GM18861 (cell line): ENCODE data around the gene MSI2.

Source experiments
- ATAC-seq: cut with Tn5 transposase; IDR thresholded peaks from one replicate; pipeline ENCODE4 v1.9.1; 2021; ENCODE audit not compliant: unreplicated experiment

MSI2 gene

DNA sequence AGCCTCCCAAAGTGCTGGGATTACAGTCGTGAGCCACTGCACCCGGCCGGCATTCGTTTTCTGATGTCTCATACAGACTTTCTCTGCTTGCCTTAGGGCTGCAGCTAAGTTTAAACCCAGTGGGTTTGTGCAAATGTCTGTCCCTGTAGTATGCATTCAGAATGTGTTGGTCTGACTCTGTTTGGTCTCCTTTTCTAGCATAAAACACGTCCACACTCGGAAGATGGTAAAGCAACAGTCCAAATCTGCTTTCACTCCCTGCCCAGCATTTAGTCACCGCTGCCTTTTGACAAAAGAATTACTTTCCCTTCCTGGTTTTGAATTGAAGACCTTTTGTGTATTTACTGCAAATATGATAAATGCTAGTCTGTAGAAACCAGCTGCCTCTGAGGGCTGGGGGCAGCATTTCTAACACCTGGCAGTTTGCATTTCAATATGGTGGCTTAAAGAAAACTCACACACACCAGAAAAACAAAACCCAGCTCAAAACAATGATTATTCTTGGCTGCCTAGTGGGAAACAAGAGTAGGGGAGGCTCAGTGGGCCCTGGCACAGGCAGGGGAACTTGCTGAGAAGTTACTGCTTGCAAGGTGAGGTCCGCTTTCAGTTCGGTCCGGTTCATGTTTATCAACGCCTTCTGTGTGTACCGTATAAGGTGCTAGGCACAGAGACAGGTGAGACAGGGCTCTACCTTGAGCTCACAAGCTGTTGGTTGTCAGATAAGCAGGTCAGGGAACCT lies 56.9 kb downstream of the MSI2 start:
- ATAC-seq = no peak

DNA sequence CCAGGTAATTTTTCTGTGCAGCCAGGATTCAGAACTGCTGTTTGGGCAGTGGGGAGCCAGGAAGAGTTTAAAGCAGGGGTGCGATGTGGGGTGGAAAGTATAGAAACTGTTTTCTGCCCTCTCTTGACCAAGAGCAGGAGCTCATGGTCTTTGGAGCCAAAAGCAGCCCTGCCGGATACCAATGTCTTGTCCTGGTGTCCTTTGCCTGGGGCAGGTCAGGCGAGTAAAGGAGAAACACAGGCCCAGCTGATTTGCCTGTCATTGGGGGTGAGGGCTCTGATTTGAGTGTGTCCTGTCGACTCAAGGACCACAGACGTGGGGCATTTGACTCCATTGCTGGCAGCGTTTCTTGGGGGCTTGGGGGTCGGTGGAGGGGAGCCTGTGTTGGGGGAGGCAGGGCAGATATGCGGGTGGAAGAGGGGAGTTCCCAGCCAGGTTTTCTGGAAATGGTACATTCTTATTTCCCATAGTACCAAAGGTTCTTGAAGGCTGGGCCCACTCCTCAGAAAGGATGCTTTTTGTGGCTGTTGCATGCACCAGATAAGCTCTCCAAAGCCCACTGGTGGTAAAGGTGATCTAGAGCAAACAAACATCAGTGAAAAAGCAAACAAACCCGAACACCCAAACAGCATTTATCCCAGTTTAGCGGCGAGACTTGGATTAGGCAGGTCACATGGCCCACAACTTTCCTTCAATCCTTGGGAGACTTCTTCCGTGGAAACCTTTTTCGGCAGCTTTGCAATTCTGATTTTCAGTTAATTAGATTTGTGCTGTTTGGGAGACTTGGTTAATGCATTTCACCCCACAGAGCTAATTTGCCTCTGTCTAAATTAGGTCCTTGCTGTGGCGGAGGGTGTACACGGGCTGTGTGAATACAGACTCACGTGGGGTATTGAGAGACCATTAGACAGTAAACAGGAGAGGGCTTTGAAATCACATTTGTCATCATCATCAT lies 59.0 kb downstream of the MSI2 start:
- ATAC-seq = no peak

DNA sequence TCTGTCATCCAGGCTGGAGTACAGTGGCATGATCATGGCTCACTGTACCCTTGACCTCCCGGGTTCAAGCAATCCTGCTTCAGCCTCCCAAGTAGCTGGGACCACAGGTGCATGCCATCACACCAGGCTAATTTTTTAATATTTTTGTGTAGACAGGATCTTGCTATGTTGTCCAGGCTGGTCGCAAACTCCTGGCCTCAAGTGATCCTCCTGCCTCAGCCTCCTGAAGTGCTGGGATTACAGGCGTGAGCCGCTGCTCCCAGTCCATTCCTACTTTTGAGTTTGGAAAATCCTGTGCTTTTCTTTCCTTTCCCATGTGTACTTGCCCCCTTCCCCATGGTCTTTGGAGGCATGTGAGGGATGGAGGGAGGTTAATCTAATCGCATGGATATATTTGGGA lies 60.0 kb downstream of the MSI2 start:
- ATAC-seq = no peak

DNA sequence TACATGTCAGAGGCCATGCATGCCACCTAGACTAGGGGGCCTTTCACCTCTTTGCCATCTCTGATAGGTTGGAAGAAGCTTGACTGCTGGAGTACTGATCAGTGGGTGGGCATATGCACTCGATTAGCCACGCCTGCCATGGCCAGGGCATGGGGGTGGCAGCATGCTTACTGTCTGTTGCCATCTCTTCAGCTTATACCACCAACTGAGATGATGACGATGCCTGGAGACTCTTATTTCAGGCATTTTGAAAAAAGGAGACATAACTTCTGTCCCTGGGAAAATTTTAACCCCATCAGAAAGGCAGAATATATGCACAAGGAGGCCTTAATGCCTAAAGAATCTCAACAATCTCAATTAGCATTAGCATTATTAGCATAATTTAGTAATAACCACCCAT lies 60.8 kb downstream of the MSI2 start:
- no peak for ATAC-seq

DNA sequence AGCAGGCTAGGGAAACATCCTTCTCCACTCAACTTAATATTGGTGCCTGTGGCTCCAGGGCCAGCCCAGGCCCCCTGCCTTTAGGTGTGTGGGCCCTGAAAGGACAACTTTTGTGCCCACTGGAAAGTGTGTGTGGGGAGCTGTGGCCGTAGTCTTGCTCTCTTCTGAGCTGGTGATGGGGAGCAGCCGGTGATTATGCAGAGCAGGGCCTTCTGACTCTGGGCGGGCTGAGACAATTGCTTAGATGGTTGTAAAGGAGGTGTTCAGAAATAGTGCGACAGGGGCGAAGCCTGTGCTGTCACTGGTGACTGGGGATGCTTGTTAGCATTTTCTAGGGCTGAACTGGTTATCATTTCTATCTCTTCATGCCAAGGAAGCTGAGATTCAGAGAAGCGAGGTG lies 62.6 kb downstream of the MSI2 start:
- ATAC-seq = no peak

DNA sequence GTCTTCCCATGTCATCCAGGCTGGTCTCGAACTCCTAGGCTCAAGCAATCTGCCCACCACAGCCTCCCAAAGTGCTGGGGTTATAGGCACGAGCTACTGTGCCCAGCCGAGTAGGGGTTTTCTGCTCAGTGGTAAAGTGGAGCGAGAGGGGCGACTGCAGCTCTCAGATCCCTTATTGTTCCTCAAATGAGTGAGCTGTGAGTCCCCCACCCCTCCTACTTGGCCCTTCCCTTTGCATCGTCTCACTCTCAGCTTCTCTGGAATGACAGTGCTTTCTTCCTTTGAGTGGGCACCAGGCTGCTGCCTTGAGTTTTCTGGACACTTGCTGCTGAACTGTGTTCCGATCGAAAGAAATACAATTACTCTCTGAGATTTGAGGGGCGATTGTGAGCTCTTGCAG lies 63.5 kb downstream of the MSI2 start:
- ATAC-seq = no peak

DNA sequence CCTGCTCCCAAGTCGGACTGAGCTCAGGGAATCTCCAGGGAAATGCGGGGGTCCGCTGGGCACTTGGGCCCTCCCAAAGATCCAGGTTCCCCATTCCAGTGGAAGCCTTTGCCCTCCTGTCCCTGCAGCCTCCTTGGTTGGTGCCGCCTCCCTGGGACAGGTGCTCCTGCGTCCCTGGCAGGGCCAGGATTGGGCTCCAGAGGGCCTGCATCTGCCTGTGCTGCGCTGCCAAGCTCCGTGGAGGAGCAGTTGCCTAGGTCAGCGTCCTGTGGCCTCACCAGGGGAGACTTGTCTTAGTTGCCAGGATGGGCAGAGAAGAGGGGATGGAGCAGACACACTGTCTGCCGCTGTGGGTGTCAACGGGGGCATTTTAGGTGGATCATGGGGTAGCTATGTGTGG lies 67.1 kb downstream of the MSI2 start:
- ATAC-seq = no peak

DNA sequence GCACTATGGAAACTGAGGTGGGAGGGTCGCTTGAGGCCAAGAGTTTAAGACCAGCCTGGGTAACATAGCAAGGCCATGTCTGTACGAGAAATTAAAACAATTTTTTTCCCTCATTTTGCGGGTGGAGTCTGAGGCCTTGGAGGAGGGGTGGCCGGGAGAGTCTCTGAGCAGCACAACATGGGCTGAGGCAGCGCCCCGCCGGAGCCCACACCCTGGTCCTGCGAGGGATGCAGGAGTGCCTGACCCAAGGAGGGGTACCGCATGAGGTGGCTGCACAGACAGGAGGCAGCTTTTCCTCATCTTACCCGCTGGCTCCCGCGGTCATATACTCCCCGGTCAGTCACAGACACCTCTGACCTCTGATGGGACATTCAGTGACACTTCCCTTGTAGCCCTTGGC lies 67.7 kb downstream of the MSI2 start:
- no peak for ATAC-seq

DNA sequence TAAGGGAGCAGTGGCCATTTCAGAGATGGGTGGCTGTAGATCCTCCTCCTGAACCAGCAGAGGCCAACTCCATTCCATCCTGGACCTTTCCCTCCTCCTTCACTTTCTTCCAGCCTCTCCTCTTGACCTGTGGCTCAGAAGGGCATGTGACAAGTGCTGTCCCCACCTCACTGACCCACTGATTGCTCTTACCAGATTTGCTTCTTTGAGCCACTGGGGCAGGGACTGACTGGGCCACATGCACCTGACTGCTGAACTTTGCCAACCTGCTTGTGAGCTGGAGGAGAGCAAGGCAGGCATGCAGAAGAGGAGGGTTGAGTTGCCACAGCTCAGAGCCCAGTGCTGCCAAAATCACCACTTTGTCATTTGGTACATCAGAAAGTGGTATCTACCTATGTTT lies 68.3 kb downstream of the MSI2 start:
- ATAC-seq = no peak

DNA sequence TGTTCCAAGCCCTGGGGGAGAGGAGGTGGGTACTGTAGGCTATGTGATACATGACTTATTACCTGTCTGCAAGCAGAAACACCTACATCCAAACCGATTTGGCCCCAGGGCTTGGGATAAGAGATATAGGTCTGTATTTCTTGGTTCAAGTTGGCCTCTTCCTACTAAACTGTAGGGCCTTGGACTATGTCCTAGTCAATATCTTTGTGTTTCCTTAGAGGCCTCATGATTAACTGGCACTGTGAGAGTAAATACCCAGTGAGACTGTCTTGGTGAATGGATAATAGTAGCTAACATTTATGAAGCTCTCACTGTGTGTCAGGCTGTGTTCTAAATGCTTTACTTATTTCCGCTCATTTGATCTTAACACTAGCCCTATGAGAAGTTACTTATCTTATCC lies 70.0 kb downstream of the MSI2 start:
- no peak for ATAC-seq

DNA sequence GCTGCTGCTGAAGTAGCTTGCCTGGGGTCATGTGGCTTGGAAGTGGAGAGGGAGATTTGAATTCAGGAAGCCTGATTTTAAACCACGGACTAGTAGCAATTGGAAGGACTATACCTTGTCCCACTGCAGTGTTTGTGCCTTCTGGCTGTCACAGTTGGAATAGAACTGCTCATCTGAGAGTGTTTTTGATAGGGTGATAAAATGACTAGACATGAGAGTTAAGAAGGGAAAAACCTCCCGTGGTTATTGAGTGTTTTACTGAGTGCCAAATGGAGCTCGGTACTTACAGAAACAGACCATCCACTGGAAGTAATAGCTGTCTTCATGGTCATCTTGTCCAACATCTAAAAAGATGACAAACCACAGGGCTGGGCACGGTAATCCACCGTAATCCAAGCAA lies 70.4 kb downstream of the MSI2 start:
- no peak for ATAC-seq

DNA sequence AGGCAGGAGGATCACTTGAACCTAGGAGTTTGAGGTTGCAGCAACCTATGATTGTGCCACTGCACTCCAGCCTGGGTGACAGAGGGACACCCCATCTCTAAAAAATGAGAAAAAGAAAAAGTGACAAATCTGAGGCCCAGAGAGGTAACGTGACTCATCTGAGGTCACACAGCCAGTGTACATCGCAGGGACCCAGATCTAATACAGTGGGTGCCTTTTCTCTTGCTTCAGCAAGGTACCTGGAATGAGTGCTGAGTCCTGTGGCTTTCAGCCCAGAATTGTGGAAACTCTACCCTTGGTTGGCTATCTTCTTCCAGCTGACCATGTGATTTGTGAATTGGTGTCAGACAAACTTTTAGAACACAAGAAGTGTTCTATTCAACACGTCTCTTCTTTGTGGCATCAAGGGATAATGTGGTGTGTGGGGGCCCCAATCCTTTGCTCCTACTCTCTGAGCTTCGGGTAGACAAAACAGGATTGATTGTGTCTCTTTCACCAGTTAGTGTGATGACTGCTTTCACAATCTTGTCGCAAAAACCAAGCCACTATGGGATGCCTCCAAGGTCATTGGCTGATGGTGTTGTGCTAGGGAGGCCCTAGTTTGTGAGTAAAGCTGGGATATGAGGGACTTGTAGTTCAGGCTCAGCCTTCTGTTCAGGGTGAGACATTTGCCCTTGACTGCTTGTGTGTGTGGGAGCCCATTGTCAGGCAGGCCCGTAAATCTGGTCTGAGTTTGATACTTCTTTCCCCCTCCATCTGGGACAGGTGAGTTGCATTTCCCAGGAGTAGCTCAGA lies 71.0 kb downstream of the MSI2 start:
- ATAC-seq = no peak

DNA sequence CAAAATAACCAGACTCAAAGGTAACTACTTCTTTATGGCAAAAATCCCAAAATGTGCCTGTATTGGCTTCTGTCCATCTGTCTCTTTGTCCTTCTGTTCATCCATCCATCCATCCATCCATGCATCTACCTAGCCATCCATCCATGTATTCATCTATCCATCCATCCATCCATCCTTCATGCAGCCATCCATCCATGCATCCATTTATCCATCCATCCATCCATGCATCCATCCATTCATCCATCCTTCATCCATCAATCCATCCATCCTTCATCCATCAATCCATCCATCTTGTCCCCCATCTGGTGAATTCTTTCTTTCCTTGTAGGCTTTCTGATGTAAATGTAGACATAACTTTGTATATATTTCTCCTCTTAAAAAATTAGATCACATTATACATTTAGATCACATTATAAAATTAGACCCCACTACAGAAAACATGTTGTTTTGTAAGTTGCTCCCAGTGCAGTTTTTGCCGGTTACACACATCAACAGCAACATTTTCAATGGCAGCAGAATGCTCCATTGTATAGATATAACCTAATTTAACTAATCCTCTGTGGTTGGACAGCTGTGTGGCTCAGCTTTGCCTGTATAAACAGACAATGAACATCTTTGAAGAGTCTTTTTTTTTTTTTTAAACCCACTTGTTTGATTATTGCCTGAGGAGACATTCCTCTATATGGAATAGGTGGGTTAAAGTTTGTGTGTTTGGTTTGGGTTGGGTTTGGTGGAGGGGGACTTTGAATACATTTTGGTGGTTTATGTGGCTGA lies 72.0 kb downstream of the MSI2 start:
- ATAC-seq = no peak

DNA sequence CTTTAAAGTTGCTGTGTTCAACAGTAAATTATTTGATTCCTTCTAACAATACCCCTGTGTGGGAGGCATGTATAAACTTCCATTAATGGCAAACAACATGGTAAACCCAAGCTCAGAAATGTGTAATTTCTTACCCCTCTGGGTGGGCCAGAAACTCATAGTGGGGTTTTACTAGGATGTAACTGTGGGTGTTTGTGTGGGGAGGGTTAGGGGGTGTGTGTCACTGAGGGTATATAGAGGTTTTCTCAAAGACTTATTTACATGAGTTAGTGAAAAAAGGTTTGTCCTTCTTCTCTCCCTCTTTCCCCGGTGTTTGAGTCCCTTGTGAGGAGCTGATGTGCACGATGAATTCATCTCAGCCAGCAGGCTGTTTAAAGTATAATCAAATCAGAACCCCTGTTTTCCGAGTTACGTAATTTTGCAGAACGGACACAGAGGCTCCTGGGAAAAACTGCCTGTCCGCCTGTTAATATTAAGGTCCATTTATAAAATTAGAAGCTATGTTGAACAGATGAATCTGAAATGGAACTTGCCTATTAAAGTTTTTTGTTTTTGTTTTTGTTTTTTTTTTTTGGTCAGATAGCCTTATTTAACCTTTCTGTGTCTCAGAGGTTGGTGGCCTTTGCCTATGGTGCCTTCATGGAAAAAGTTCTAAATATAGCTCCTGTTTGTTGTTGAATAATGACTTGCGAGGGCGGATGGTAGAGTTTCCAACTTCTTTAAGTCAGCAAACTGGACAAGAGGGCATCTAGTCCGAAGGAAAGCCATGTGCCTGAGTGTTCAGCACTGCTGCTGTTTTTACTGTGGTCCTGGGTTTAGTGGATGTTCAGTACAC lies 73.3 kb downstream of the MSI2 start:
- ATAC-seq = no peak

DNA sequence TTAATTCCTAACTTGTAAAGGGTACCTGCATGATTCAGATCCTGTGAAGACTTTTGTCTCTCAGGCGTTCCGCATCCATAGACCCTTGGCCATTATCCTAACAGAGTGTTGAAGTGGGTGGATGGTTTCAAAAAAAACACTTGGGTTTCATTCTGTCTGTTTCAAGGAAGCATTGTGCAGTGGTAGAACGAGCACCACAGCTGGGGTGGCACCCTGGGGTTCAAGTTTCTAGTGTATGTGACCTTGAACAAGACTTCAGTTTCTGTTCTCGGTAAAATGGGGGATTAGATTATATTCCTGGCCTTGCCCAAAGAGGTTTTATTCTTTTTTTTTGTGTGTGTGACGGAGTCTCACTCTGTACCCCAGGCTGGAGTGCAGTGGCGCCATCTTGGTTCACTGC lies 74.3 kb downstream of the MSI2 start:
- no peak for ATAC-seq

DNA sequence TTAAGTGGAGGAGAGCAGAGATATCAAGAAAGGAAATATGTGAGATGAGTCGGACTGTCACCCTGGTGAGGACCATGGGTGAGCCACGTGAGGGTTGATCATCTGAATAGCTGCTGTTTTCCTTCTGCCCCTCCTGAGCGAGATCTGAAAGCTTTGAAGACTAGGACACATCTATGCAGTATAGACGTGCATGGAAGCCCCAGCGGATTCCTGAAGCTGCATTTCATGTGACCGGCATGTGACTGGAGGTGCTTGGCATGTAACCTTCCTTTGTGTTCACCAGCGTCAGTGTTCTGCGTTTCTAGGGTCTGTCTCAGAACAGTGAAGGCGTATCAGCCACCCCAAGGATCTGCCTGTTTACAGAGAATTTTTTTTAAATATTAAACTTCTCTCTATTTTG lies 75.1 kb downstream of the MSI2 start:
- no peak for ATAC-seq

DNA sequence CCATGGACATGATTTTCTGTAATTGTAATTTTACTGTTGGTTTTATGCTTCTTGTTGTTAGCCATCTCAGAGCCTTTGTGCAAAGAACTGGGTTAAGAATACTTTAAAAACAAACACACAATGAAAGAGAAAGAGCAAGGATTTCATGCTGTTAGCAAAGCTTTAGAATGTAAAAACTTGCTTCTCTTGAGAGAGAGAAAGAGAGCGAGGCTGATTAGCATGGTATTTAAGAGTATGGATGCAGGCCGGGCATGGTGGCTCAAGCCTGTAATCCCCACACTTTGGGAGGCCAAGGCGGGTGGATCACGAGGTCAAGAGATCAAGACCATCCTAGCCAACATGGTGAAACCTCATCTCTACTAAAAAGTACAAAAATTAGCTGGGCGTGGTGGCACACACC lies 76.2 kb downstream of the MSI2 start:
- no peak for ATAC-seq

DNA sequence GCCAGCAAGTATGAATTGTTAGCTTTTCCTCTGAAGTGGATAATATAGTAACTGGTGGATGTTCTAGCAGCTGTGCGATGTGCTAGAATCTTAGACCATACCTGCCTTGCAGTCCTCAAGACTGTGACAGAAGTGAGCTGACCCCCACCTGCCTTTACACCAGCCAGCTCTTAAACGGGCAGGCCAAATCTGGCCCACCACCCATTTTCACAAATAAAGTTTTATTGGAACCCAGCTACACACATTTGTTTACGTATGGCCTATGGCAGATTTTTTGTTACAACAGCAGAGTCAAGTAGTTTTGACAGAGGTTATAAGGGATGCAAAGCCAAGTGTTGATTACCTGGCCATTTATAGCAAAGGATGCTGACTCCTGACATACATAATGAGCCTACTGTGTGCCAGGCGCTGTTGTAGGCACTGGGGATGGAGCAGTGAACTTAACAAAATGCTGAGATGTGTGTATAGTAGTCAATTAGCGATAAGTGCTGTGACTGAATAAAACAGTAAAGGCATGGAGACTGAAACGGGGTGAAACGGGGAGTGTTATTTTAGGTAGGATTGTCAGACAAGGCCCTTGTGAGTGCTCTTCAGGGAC lies 79.0 kb downstream of the MSI2 start:
- ATAC-seq = no peak

DNA sequence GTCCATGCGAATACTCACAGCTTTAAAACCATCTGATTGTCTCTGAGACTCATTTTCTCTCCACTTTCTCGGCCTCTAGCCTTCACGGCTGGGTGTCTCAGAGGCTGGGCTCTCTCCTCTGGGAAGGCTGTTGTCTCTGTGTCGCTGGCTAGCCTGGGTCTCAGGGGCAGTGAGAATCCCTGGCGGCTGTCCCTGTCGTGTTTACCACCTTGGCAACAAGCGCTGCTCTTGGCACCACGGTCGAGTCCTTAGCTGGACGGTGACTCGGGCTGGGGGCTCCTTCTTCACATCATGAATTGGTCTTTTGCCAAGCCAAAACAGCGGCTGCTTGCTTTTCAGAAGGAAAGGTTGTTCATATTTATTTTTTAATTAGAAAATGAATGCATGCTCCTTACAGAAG lies 81.1 kb downstream of the MSI2 start:
- no peak for ATAC-seq
